Measurements from ENCODE around the gene UGT1A10. TPM values are rescaled to one million over a fixed set of nuclear protein-coding genes. Genes with fewer than 3 reads are reported as not detected.
"Not testable (repeated sequence)": the region's sequence is repeated elsewhere in the genome, so short reads cannot be mapped to it uniquely, and the experiment has no call there.

The UGT1A10 gene
- total RNA-seq, 1 donor from 2014 or later, result not detected

GRCh38 chr2:233711312-233712008 is 75.2 kb downstream of the UGT1A10 start:
- DNase-seq (ENCODE audit: low spot score) (peak; percentile 81), ATAC-seq (no peak)
- intact Hi-C loops (cut with DNase I), result no loop called here

GRCh38 chr2:233712611-233713261 is 76.5 kb downstream of the UGT1A10 start, which contains the start of gene UGT1A5:
Gene UGT1A5 (plus strand): TSS chr2:233712907. CDS start chr2:233712992, 85 bp downstream.
- DNase-seq (ENCODE audit: low spot score) (no peak), ATAC-seq (no peak)
- intact Hi-C loops (cut with DNase I), result no loop called here

- no peak for DNase-seq (ENCODE audit: low spot score)
- intact Hi-C loops (cut with DNase I), result no loop called here
- ATAC-seq, result no peak
Observed at GRCh38 chr2:233713262-233713615, 77.0 kb downstream of the UGT1A10 start.

- DNase-seq (ENCODE audit: low spot score) (no peak), ATAC-seq (no peak)
- intact Hi-C loops (cut with DNase I), result no loop called here
Observed at GRCh38 chr2:233714121-233714520, 77.9 kb downstream of the UGT1A10 start.

GRCh38 chr2:233718552-233718951 is 82.3 kb downstream of the UGT1A10 start, which contains the start of gene UGT1A4:
Gene UGT1A4 (plus strand): TSS chr2:233718736. CDS start chr2:233718821, 85 bp downstream.
- intact Hi-C loops (cut with DNase I), result no loop called here
- ATAC-seq (no peak), DNase-seq (ENCODE audit: low spot score) (no peak)

- ATAC-seq (no peak), DNase-seq (ENCODE audit: low spot score) (no peak)
- intact Hi-C loops (cut with DNase I), result no loop called here
Observed at GRCh38 chr2:233728723-233729301, 92.6 kb downstream of the UGT1A10 start, which contains the start of gene UGT1A3. Gene UGT1A3 (plus strand): TSS chr2:233729042. CDS start chr2:233729127, 85 bp downstream.

GRCh38 chr2:233736868-233737653 is 100.8 kb downstream of the UGT1A10 start:
- intact Hi-C loops (cut with DNase I); ATAC-seq: not testable (repeated sequence)

GRCh38 chr2:233740870-233741269 is 104.6 kb downstream of the UGT1A10 start:
- ATAC-seq (no peak), DNase-seq (ENCODE audit: low spot score) (no peak)
- intact Hi-C loops (cut with DNase I), result no loop called here

More at GRCh38 chr2:233736868-233737653, 100.8 kb downstream of the UGT1A10 start:
- not testable (repeated sequence) for DNase-seq (ENCODE audit: low spot score)

GRCh38 chr2:233743464-233744259 is 107.4 kb downstream of the UGT1A10 start:
- ATAC-seq (no peak), DNase-seq (ENCODE audit: low spot score) (no peak)
- intact Hi-C loops (cut with DNase I), result no loop called here

- intact Hi-C loops (cut with DNase I), result no loop called here
- no peak for DNase-seq (ENCODE audit: low spot score)
- ATAC-seq, result no peak
Observed at GRCh38 chr2:233745073-233745755, 109.0 kb downstream of the UGT1A10 start.

GRCh38 chr2:233745838-233746237 is 109.6 kb downstream of the UGT1A10 start:
- intact Hi-C loops (cut with DNase I); DNase-seq (ENCODE audit: low spot score); ATAC-seq: not testable (repeated sequence)

- DNase-seq (ENCODE audit: low spot score), result no peak
- no peak for ATAC-seq
- intact Hi-C loops (cut with DNase I), result no loop called here
Observed at GRCh38 chr2:233746475-233747282, 110.4 kb downstream of the UGT1A10 start.

- no peak for ATAC-seq
- no peak for DNase-seq (ENCODE audit: low spot score)
- intact Hi-C loops (cut with DNase I), result no loop called here
Observed at GRCh38 chr2:233747283-233747544, 111.0 kb downstream of the UGT1A10 start.

- intact Hi-C loops (cut with DNase I); DNase-seq (ENCODE audit: low spot score); ATAC-seq: not testable (repeated sequence)
Observed at GRCh38 chr2:233750689-233751088, 114.4 kb downstream of the UGT1A10 start.

- ATAC-seq; intact Hi-C loops (cut with DNase I): not testable (repeated sequence)
Observed at GRCh38 chr2:233751212-233752009, 115.2 kb downstream of the UGT1A10 start.

GRCh38 chr2:233754872-233755611 is 118.8 kb downstream of the UGT1A10 start:
- no peak for ATAC-seq
- intact Hi-C loops (cut with DNase I), result no loop called here

More at GRCh38 chr2:233751212-233752009, 115.2 kb downstream of the UGT1A10 start:
- DNase-seq (ENCODE audit: low spot score), result not testable (repeated sequence)

More at GRCh38 chr2:233754872-233755611, 118.8 kb downstream of the UGT1A10 start:
- DNase-seq (ENCODE audit: low spot score), result no peak

Data from sciatic nerve (tissue), 2 donors.